Measurements from ENCODE around the gene CIITA.
A peak's percentile ranks its signal among the peaks of the same experiment; 100 is the strongest.
"Not testable (repeated sequence)": the region's sequence is repeated elsewhere in the genome, so short reads cannot be mapped to it uniquely, and the experiment has no call there.

CIITA gene

DNA sequence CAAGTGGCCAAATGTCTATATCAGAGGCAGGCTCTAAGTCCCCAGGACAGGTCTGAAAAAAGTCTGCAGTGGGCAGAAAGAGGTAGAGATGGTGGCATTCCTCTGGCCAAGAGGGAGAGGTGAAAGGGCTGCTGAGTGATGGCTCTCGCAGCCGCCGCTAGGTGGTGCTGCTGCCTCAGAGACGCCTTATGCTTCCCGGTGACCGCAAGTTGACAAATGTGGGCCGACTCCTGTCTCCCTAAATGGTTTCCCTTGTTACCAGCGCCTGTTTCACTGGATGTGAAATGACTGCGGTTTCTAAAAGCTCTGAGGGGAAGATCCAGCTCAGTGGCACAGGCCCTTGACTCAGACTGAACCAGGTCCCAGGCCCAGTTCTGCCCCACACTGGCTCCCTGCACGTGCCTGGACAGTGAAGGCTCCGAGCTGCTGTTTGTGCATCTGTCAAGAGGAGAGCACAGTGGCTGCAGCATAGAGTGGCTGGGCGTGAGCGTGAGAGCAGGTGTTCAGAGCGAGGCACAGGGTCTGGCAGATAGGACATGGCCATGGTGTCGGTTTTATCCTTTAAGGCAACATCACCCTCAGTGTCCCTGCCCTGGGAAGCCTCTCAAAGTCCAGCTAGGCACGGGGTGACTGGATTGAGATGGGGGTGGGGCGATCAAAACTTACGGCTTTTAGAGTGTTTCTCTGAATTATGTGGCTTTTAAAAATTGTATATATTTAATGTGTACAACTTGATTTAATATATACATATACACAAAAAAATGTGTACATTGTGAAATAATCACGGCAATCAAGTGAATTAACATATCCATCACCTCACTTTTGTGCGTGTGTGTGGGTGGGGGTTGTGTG is 87.3 kb downstream of the CIITA start:
- peak; percentile 59 for DNase-seq

DNA sequence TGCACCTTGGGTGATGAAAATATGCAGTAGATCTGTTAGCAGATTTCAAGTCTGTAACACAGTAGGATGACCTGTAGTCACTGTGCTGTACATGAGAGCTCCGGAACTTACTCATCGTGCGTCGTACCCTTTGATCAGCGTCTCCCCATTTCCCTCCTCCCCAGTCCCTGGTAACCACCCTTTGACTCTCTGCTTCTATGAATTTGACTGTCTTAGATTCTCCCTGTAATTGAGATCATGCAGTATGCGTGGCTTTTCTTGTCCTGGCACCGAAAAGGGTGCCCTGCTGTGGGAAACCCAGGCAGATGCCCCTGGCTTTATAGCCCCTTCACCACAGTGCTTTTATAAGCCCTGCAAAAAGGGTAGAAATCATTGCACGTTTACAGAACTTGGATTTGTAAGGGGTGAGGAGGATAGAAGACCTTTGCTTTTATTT is 87.9 kb downstream of the CIITA start:
- DNase-seq, result no peak

GRCh38 chr16:10965440-10966061 is 88.5 kb downstream of the CIITA start:
- DNase-seq, result no peak

GRCh38 chr16:10966129-10966528 is 89.1 kb downstream of the CIITA start:
- DNase-seq, result no peak

- DNase-seq, result not testable (repeated sequence)
Observed at GRCh38 chr16:10966559-10966958, 89.6 kb downstream of the CIITA start.

DNA sequence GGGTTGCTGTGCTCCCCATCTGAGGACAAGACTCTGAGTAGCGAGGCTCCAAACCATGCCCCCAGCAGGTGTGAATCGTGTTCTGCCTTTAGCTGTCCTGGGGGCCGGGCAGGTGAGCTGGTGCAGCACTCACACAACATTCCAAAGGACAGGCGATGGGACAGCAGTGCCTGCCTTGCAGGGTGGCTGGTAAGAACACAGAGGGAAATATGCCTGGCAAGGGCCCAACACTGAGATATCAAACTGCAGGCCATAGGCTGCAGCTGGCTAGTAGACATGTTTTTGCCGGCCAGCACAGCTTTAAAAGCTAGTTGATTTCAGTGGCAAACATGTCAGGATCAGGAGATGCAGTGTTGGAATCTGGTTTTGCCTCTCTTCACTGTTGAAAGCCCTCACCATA is 91.0 kb downstream of the CIITA start:
- no peak for DNase-seq

DNA sequence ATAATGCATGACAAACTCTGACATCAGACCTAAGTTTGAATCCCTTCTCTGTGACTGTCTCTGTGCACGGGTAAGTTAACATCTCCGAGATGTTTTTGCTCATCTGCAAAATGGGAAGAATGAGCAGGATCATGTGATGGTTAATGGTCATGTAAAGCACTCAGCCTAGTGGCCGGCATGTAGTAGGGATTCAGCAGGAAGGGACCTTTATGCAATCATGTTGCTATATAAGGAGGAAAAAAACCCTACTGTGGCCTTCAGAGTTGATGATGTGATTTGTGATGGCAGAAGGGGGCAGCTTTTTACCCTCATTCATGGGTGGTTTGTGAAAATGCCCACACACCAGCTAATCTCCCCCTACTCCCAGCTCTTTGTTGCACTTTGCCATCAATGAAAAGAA is 91.5 kb downstream of the CIITA start:
- no peak for DNase-seq

- no peak for DNase-seq
Observed at GRCh38 chr16:10969615-10970014, 92.6 kb downstream of the CIITA start.

GRCh38 chr16:10970065-10970464 is 93.1 kb downstream of the CIITA start:
- no peak for DNase-seq

- DNase-seq, result peak; percentile 75
Observed at GRCh38 chr16:10971560-10971961, 94.6 kb downstream of the CIITA start.

- DNase-seq, result no peak
Observed at GRCh38 chr16:10972108-10972818, 95.3 kb downstream of the CIITA start.

- DNase-seq, result no peak
Observed at GRCh38 chr16:10972819-10973464, 95.9 kb downstream of the CIITA start.

GRCh38 chr16:10976634-10977033 is 99.6 kb downstream of the CIITA start:
- DNase-seq, result no peak

DNA sequence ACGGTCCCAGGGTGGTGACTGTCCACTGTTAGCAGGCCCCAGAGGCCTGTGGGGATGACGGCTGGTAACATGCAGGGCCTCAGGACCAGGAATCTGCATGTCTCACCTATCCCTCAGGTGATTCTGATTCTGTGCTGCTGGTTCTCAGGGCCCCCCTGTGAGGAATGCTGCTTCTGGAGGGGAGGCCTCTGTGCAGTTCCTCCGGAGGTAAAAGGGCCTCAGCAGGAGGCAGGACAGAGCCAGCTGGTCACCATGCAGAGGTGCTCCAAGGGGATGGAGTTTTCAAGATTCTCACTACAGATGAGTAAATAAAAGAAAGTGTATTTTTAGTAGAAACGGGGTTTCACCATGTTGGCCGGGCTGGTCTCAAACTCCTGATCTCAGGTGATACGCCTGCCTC is 101.1 kb downstream of the CIITA start:
- DNase-seq, result no peak

GRCh38 chr16:10978871-10979446 is 102.0 kb downstream of the CIITA start:
- DNase-seq, result no peak

DNA sequence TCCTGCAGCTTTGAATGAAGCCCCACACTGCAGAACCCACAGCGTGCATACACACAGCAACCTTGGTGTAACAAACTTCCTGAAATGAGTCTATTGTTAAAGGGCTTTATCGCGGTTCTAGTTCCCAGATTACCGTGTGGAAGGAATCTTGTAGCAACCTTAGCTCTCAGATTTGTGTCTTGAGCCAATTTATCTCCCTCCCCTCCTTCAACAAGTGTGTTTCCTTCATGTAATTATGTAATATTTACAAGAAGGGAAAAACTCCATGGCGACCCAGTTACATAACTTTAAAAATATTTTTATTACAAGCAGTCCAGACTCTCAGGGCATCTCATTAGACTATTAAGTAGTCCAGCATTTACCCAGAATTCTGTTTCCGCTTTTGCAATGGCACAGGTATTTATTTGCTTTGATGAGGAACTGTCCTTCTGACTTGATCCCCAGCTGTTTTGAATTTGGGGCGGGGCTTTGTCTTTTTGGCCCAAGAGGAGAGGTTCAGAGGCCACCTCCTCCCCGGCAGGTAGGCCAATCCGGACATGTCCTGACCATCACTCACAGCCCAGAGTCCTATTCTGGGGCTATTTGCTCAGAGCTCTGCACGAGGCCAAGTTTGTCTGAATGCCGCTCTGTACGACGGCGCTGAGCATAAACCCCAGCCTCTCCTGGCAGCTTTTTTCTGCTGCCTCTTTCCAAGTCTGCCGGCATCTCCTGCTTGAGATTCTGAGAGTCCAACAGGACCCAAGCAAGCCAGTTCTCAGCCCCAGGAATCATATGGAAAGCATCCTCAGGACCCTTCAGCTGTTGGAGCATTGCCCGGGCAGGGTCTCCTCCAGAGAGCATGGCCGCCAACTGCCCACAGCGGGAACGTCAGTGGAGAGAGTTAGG is 103.0 kb downstream of the CIITA start:
- DNase-seq, result no peak

DNA sequence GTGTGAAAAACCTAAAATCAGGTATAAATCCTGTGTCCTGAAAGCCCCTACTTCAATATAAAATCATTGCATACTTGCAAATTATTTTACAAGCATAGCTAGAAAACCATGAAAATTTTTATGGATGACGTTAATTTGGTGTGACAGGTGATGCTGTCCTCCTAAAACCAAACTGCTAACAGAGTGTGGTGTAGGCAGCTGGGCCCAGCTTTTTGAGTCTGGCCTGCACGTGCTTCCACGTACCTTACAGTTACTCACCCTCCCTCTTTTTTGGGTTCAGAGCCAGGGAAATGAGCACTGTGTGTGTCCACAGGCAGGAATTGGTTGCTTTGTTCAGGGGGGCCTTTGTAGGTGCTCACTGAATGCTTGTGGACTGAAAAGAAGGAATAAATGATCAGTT is 103.8 kb downstream of the CIITA start:
- no peak for DNase-seq

GRCh38 chr16:10981697-10982216 is 104.8 kb downstream of the CIITA start:
- DNase-seq, result peak; percentile 98

- peak; percentile 69 for DNase-seq
Observed at GRCh38 chr16:10982465-10983150, 105.6 kb downstream of the CIITA start.

GRCh38 chr16:10983159-10983558 is 106.2 kb downstream of the CIITA start:
- no peak for DNase-seq

- no peak for DNase-seq
Observed at GRCh38 chr16:10984509-10984908, 107.5 kb downstream of the CIITA start.

All from NCI-H526 treated with DMSO at 0.1 percent for 48 hours (cell line).